Upper lobe of left lung (tissue), 4 donors: ENCODE data around the gene NPTXR.

Source experiments
- EP300 ChIP-seq, 4 donors: sonication (generic); formaldehyde crosslinking; IDR thresholded peaks; one replicate each; pipeline ENCODE4 v1.5.1; 2017; ENCODE audit warnings: antibody characterized with exemption in 4 of 4, control low read depth in 2 of 4
- POLR2AphosphoS5 ChIP-seq, 2 donors: sonication (generic); formaldehyde crosslinking; IDR thresholded peaks; one replicate each; pipeline ENCODE4 v1.5.1; 2017; ENCODE audit warnings: antibody characterized with exemption in 2 of 2

DNA sequence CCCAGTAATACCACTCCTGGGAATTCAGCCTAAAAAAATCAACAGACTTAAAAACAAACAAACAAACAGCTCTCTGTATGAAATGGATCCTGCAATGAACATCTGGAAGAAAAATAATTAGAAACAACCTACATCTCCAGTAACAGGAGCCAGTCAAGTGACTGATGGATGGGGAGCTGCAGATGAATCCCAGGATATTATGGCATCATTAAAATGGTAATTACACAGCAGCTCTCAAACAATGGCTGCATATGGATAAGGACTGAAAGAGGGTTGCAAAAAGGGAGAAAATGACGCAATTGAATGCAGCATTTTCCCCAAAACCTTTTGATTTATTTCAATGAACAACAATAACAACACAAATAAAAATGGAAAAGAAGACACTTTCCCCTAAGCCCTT is 4.1 kb downstream of the NPTXR start:
- TF ChIP-seq EP300 (IDR thresholded peaks at IDR 0.05) (no peak), POLR2AphosphoS5 (IDR thresholded peaks at IDR 0.05) (no peak)
